ENCODE results near the gene CST6.

Gene CST6

GRCh38 chr11:66044757-66045156 is 32.9 kb downstream of the CST6 start:
- Histone ChIP-seq H3K36me3 (ENCODE audit: control insufficient read depth, insufficient read depth, low read length) (no peaks in the 10 kb centered on the region), H3K4me3 (ENCODE audit: low read depth, low read length) (no peak overlapping the region), H2AFZ (no peak overlapping the region), H3K27ac (no peak overlapping the region), H3K79me2 (no peaks in the 10 kb centered on the region), H3K4me1 (peaks cover 14% of the 10 kb centered on the region), H3K9ac (no peak overlapping the region), H3K9me3 (ENCODE audit: control insufficient read depth, low read length) (no peaks in the 10 kb centered on the region), H3K27me3 (ENCODE audit: control insufficient read depth, insufficient read depth, low read length) (no peaks in the 10 kb centered on the region), H3K4me2 (ENCODE audit: low read length) (peak overlapping the region; percentile 22)
- TF ChIP-seq CTCF (IDR thresholded peaks at IDR 0.05): no peak

GRCh38 chr11:66045177-66045639 is 33.4 kb downstream of the CST6 start:
- no peak overlapping the region for H3K9ac ChIP-seq
- no peak overlapping the region for H3K27ac ChIP-seq
- H3K9me3 ChIP-seq (ENCODE audit: control insufficient read depth, low read length): no peaks in the 10 kb centered on the region
- H3K36me3 ChIP-seq (ENCODE audit: control insufficient read depth, insufficient read depth, low read length): no peaks in the 10 kb centered on the region
- peak overlapping the region; percentile 22 for H3K4me2 ChIP-seq (ENCODE audit: low read length)
- H3K4me1 ChIP-seq: peaks cover 14% of the 10 kb centered on the region
- no peak overlapping the region for H2AFZ ChIP-seq
- TF ChIP-seq CTCF (IDR thresholded peaks at IDR 0.05): peak; percentile 73
- H3K79me2 ChIP-seq: no peaks in the 10 kb centered on the region
- no peaks in the 10 kb centered on the region for H3K27me3 ChIP-seq (ENCODE audit: control insufficient read depth, insufficient read depth, low read length)
- no peak overlapping the region for H3K4me3 ChIP-seq (ENCODE audit: low read depth, low read length)

GRCh38 chr11:66046901-66047300 is 35.1 kb downstream of the CST6 start:
- Histone ChIP-seq H2AFZ (no peak overlapping the region), H3K36me3 (ENCODE audit: control insufficient read depth, insufficient read depth, low read length) (no peaks in the 10 kb centered on the region), H3K9me3 (ENCODE audit: control insufficient read depth, low read length) (no peaks in the 10 kb centered on the region), H3K9ac (no peak overlapping the region), H3K4me1 (peaks cover 22% of the 10 kb centered on the region), H3K27me3 (ENCODE audit: control insufficient read depth, insufficient read depth, low read length) (no peaks in the 10 kb centered on the region), H3K79me2 (no peaks in the 10 kb centered on the region), H3K27ac (peak overlapping the region; percentile 53), H3K4me2 (ENCODE audit: low read length) (no peak overlapping the region), H3K4me3 (ENCODE audit: low read depth, low read length) (no peak overlapping the region)
- no peak for TF ChIP-seq CTCF (IDR thresholded peaks at IDR 0.05)

- H3K9me3 ChIP-seq (ENCODE audit: control insufficient read depth, low read length): no peaks in the 10 kb centered on the region
- no peaks in the 10 kb centered on the region for H3K27me3 ChIP-seq (ENCODE audit: control insufficient read depth, insufficient read depth, low read length)
- peaks cover 4% of the 10 kb centered on the region for H3K79me2 ChIP-seq
- H3K9ac ChIP-seq: no peak overlapping the region
- no peak for TF ChIP-seq CTCF (IDR thresholded peaks at IDR 0.05)
- no peak overlapping the region for H2AFZ ChIP-seq
- H3K4me2 ChIP-seq (ENCODE audit: low read length): no peak overlapping the region
- H3K4me3 ChIP-seq (ENCODE audit: low read depth, low read length): no peak overlapping the region
- H3K36me3 ChIP-seq (ENCODE audit: control insufficient read depth, insufficient read depth, low read length): no peaks in the 10 kb centered on the region
- peak overlapping the region; percentile 53 for H3K27ac ChIP-seq
- H3K4me1 ChIP-seq: peaks cover 22% of the 10 kb centered on the region
These were observed 35.9 kb downstream of the CST6 start for GRCh38 chr11:66047541-66048365.

Data from parathyroid adenoma (tissue), 2 donors.